ENCODE results near the gene AKT3.
A peak's percentile ranks its signal among the peaks of the same experiment; 100 is the strongest.
"Not testable (repeated sequence)": the region's sequence is repeated elsewhere in the genome, so short reads cannot be mapped to it uniquely, and the experiment has no call there.

The AKT3 gene

DNA sequence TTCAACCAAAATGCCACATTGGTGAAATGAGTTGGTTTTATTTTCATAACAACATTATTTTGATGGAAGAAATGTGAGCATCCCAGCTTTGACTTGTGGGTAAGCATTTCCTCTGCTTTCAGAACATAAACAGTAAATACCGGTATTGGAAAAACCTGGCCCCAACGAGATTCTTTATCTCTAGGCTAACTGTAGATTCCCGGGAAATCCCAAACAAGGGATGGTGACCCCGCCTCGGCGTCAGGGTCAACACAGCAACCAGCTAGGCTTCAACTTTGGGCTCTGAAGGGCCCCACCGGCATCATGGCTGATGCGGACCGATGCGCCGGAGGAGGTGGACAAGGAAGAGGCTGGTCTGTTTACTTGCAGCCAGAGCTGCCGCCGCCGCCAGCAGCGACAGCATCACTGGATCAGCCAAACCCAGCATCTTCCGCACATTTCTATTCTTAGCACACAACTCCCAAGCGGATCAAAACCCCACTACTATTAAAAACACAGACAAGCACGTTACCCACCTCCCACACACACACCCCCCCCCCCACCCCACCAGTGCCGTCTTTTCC is 1.1 kb downstream of the AKT3 start:
- H3K4me1 Mint-ChIP-seq (ENCODE audit: low read depth): peaks cover 47% of the 10 kb centered on the region
- no peaks in the 10 kb centered on the region for H3K27me3 Mint-ChIP-seq
- H3K27ac Mint-ChIP-seq: peak overlapping the region; percentile 94
- H3K36me3 Mint-ChIP-seq: no peaks in the 10 kb centered on the region
- H3K4me3 Mint-ChIP-seq: peak overlapping the region; percentile 95
- no peaks in the 10 kb centered on the region for H3K9me3 Mint-ChIP-seq (ENCODE audit: low read depth)

DNA sequence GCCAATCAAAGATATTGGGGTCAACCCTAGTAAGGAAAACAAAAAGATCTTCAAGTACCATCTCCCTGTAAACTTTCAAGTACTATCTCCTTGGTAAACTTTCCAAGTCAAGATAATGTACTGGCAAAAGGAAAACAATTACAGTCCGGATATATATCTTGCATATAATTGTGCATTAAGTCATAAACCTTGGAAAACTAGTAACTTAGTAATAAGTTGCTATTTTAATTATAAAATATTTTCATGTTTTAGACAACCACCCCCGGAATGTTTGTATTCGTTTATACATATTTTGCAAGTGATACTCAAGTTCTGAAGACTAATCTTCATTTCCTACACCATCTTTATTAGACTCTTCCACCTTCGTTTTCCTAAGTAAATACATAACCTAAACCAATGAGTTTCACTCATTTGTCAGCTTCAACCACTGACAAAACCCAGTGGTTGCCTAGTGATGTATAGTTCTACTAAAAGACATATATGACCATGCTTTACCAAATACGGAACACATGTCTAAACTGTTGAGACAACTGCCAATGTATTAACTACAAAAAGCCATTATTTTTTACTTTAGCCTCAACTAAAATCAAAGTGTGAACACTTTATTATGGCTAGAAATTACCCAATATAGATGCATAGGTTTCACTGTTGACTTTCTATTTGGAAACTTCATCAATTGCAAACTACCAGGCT is 1.7 kb downstream of the AKT3 start:
- Mint-ChIP-seq H3K27me3 (no peaks in the 10 kb centered on the region), H3K36me3 (no peaks in the 10 kb centered on the region), H3K4me3 (peak overlapping the region; percentile 95), H3K9me3 (ENCODE audit: low read depth) (no peaks in the 10 kb centered on the region), H3K4me1 (ENCODE audit: low read depth) (peaks cover 49% of the 10 kb centered on the region), H3K27ac (peak overlapping the region; percentile 94)

DNA sequence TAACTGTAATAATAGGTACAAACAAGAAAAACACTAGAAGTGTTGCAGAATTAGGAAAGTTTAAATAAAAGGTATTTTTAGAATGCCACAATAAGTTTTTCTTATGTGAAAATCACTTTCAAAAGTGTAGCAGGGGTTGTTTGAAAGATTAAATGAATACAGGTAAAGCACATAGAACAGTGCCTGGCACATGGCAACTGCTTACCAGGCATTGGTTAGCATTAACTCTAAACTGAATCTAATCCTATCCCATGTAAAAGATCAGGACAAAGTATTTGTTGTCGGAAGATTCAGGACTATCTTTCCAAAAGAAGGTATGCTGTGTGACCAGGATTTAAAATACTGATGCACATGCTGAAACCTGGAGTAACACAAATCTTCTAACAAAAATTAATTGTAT is 3.3 kb downstream of the AKT3 start:
- Mint-ChIP-seq H3K9me3 (ENCODE audit: low read depth) (no peaks in the 10 kb centered on the region), H3K4me1 (ENCODE audit: low read depth) (peaks cover 59% of the 10 kb centered on the region), H3K27ac (no peak overlapping the region), H3K27me3 (no peaks in the 10 kb centered on the region), H3K36me3 (peaks cover 2% of the 10 kb centered on the region), H3K4me3 (no peak overlapping the region)

DNA sequence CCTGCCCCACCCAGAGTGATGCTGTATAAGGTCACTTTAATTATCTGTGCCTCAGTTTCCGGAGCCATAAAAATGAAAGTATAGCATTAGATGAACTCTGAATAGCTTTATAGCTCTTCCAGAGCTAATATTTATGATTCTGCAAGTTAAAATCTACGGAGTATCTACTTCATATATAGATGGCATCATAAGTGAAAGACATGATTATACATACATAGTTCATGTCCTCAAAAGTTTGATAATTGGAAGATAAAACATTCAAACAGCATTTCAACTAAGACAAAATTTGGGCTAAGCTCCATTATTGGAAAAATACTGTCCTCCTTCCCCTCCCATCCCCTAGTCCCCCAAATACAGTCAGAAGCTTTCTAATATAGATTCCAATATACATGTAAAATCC is 4.2 kb downstream of the AKT3 start:
- H3K9me3 Mint-ChIP-seq (ENCODE audit: low read depth): no peaks in the 10 kb centered on the region
- no peak overlapping the region for H3K27ac Mint-ChIP-seq
- peaks cover 3% of the 10 kb centered on the region for H3K36me3 Mint-ChIP-seq
- H3K4me3 Mint-ChIP-seq: no peak overlapping the region
- H3K27me3 Mint-ChIP-seq: no peaks in the 10 kb centered on the region
- peaks cover 58% of the 10 kb centered on the region for H3K4me1 Mint-ChIP-seq (ENCODE audit: low read depth)

DNA sequence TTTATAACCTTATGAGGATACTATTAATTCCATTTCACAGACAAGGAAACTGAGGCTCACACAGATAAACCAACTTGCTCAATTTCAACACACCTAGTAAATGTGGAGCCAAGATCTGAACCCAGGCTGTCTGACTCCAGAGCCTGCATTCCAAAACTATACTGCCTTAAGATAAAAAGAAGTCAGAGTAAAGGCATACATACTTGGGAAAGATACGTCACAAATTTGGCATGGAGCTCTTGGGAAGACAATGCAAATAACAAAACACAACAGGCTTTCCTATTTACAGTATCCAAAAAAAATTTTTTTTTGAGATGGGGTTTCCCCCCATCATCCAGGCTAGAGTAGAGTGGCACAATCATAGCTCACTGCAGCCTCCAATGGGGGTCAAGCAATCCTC is 5.9 kb downstream of the AKT3 start:
- Mint-ChIP-seq H3K9me3 (ENCODE audit: low read depth) (no peaks in the 10 kb centered on the region), H3K4me1 (ENCODE audit: low read depth) (peaks cover 65% of the 10 kb centered on the region), H3K27me3 (no peaks in the 10 kb centered on the region), H3K4me3 (no peak overlapping the region), H3K27ac (no peak overlapping the region), H3K36me3 (peaks cover 3% of the 10 kb centered on the region)

DNA sequence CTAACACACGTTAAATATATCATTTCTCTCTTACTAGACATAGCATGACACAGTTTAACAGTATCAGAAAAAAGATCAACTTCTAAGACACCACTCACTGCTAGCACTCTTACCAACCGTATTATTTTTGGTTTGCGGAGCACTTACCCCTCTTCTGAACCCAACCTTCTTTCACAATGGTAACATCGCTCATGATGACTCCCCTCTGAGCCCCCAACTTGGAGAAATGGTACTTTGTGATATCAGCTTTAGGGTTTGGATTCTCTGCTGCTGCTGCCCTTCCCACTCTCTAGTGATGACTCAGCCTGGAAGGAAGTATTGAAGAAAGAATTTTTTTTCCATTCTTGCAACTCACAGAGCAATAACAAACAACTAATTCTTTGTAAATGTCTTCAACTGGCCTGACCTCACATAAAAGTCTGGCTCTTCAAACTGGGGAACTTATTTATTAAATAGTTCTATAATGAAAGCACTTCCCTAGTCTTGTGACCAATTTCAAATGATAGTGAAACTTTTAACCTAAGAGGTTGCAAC is 7.0 kb downstream of the AKT3 start:
- Mint-ChIP-seq H3K4me3 (peak overlapping the region; percentile 74), H3K9me3 (ENCODE audit: low read depth) (no peaks in the 10 kb centered on the region), H3K4me1 (ENCODE audit: low read depth) (peaks cover 62% of the 10 kb centered on the region), H3K36me3 (peaks cover 3% of the 10 kb centered on the region), H3K27ac (peak overlapping the region; percentile 90), H3K27me3 (no peaks in the 10 kb centered on the region)

DNA sequence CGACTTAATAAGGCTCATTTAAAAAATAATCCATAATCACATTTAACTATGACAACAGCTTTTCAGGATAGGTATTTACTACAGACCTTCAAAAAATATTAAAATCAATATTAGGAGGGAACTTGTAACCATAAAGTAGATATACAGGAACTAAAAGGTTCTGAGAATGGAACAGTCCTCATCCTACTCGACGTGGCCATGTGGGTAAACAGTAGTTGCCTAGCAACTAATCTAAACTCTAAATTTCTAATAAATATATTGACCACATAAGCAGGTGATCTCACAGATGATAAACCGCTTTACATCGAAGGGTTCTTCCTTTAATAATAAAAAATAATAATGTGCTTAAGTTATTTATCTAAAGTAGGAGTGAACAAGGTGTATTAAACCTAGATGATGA is 7.9 kb downstream of the AKT3 start:
- peak overlapping the region; percentile 46 for H3K27ac Mint-ChIP-seq
- H3K4me1 Mint-ChIP-seq (ENCODE audit: low read depth): peaks cover 64% of the 10 kb centered on the region
- no peaks in the 10 kb centered on the region for H3K27me3 Mint-ChIP-seq
- H3K4me3 Mint-ChIP-seq: peak overlapping the region; percentile 17
- peaks cover 7% of the 10 kb centered on the region for H3K36me3 Mint-ChIP-seq
- H3K9me3 Mint-ChIP-seq (ENCODE audit: low read depth): peaks cover 5% of the 10 kb centered on the region

DNA sequence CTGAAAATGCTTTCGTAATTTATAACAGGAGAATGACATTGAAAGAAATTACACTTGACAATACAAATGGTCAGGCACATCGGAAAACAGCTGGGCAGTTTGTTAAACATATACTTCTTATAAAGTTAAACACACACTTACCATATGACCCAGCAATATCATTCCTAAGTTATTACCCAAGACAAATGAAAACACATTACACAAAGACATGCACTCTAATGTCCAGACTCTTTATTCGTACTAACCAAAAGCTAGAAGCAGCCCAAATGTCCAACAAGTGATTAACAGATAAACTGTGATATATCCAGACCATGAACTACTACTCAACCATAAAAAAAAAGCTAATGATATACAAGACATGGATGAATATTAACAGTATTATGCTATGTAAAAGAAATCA is 8.5 kb downstream of the AKT3 start:
- H3K27me3 Mint-ChIP-seq: no peaks in the 10 kb centered on the region
- peaks cover 7% of the 10 kb centered on the region for H3K9me3 Mint-ChIP-seq (ENCODE audit: low read depth)
- peaks cover 64% of the 10 kb centered on the region for H3K4me1 Mint-ChIP-seq (ENCODE audit: low read depth)
- H3K27ac Mint-ChIP-seq: no peak overlapping the region
- peak overlapping the region; percentile 17 for H3K4me3 Mint-ChIP-seq
- H3K36me3 Mint-ChIP-seq: peaks cover 7% of the 10 kb centered on the region

DNA sequence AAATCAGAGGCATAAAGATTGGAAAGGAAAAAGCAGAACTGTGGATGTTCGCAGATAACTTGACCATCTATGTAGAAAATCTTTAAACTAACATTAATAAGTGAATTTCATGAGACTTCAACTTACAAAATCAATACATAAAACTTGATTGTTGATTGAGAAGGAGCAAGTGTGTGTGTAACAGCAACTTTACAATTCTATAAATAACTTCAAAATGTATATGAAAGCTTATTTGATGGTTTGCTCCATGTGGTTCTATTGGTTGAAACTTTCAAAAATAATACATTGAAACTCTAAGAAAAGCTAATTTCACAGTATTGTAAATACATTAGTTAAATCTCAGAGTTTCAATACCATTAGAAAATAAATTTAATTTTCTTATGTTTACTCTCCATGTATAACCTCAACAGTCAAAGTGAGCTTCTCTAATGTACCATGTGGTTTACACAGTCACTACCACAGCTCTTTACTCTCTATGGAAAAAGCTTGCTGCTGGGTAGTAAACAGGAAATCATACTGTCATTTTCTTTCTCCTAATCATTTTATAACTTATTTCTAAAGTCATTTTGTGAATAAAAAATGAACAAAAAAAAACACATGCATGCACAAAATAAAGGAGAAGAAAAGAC is 12.0 kb downstream of the AKT3 start:
- Mint-ChIP-seq H3K4me1 (ENCODE audit: low read depth) (peaks cover 49% of the 10 kb centered on the region), H3K27me3 (no peaks in the 10 kb centered on the region), H3K36me3 (peaks cover 22% of the 10 kb centered on the region), H3K4me3 (peak overlapping the region; percentile 46), H3K9me3 (ENCODE audit: low read depth) (peaks cover 10% of the 10 kb centered on the region), H3K27ac (peak overlapping the region; percentile 90)

DNA sequence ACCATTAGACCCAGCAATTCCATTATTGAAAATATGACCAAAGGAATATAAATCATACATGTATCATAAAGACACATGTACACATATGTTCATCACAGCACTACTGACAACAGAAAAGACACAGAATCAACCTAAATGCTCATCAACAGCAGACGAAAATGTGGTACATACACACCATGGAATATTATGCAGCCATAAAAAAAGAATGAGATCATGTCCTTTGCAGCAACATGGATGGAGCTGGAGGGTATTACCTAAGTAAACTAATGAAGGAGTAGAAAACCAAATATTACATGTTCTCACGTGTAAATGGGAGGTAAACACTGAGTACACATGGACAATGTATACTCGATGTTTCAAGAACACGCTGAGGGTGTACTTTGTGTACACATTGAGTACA is 15.9 kb downstream of the AKT3 start:
- Mint-ChIP-seq H3K4me3 (no peak overlapping the region), H3K27ac (no peak overlapping the region), H3K4me1 (ENCODE audit: low read depth) (peaks cover 45% of the 10 kb centered on the region), H3K9me3 (ENCODE audit: low read depth) (peaks cover 10% of the 10 kb centered on the region), H3K27me3 (no peaks in the 10 kb centered on the region), H3K36me3 (peaks cover 21% of the 10 kb centered on the region)

DNA sequence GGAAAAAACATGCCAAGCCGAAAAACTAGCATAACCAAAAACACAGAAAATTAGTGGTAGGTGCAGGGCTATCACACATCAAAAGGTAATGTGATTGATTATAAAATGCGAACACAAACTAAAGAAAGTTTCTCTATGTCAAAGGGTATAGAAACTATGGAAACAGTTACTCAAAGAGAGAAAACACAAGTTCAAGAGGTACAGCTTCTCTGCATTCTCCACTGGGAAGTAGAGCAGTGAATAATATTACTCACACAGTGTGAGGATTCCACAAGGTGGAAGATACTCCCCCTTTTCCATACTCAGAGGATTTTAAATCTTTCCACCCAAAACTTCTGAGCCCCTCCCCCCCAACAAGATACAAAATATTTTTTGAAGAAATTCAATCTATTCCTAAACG is 18.6 kb downstream of the AKT3 start:
- H3K27me3 Mint-ChIP-seq: no peaks in the 10 kb centered on the region
- H3K36me3 Mint-ChIP-seq: peaks cover 30% of the 10 kb centered on the region
- no peak overlapping the region for H3K4me3 Mint-ChIP-seq
- H3K4me1 Mint-ChIP-seq (ENCODE audit: low read depth): peaks cover 47% of the 10 kb centered on the region
- peaks cover 4% of the 10 kb centered on the region for H3K9me3 Mint-ChIP-seq (ENCODE audit: low read depth)
- peak overlapping the region; percentile 58 for H3K27ac Mint-ChIP-seq

DNA sequence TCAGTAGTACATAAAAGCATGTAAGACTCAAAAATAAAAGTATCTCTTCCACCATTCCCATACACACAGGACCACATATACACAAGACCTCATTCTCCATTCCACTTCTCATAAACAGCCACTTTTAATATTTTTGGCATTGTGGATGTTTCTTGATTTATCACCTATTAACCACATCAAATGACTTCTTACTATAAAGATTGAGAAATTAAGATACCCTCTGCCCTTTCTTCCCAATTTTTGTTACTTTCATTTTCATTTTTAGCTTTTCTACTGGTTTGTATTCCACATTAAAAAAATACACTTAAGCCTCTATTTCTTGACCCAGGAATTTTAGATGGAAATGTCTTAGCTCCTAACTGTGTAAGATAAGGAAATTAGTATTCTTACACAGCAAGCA is 22.8 kb downstream of the AKT3 start:
- Mint-ChIP-seq H3K4me3 (peak overlapping the region; percentile 59), H3K9me3 (ENCODE audit: low read depth) (peaks cover 9% of the 10 kb centered on the region), H3K27ac (peak overlapping the region; percentile 64), H3K4me1 (ENCODE audit: low read depth) (peaks cover 57% of the 10 kb centered on the region), H3K27me3 (no peaks in the 10 kb centered on the region), H3K36me3 (peaks cover 45% of the 10 kb centered on the region)

DNA sequence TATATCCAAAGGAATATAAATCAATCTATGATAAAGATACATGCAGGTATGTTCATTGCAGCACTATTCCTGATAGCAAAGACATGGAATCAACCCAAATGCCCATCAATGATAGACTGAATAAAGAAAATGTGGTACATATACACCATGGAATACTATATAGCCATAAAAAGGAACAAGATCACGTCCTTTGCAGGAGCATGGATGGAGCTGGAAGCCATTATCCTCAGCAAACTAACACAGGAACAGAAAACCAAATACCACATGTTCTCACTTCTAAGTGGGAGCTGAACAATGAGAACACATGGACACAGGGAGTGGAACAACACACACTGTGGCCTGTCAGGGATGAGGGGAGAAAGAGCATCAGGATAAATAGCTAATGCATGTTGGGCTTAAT is 25.1 kb downstream of the AKT3 start:
- H3K36me3 Mint-ChIP-seq: peaks cover 64% of the 10 kb centered on the region
- not testable (repeated sequence) for H3K4me3 Mint-ChIP-seq, H3K27me3 Mint-ChIP-seq, H3K27ac Mint-ChIP-seq
- H3K9me3 Mint-ChIP-seq (ENCODE audit: low read depth): peaks cover 26% of the 10 kb centered on the region
- peaks cover 45% of the 10 kb centered on the region for H3K4me1 Mint-ChIP-seq (ENCODE audit: low read depth)

DNA sequence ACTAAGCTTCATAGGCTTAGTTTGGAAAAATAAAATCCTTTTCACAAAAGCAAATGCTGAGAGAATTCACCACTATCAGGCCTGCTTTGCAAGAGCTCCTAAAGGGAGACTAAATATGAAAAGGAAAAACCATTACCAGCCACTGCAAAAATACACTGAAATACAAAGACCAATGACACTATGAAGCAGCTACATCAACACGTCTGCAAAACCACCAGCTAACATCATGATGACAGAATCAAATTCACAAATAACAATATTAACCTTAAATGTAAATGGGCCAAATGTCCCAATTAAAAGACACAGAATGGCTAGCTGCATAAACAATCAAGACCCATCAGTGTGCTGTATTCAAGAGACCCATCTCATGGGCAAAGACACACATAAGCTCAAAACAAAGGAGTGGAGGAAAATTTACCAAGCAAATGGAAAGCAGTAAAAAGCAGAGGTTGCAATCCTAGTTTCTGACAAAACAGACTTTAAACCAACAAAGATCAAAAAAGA is 28.8 kb downstream of the AKT3 start:
- Mint-ChIP-seq H3K27me3 (no peaks in the 10 kb centered on the region), H3K36me3 (peaks cover 57% of the 10 kb centered on the region), H3K4me1 (ENCODE audit: low read depth) (peaks cover 24% of the 10 kb centered on the region), H3K9me3 (ENCODE audit: low read depth) (peaks cover 26% of the 10 kb centered on the region), H3K4me3 (no peak overlapping the region), H3K27ac (no peak overlapping the region)

DNA sequence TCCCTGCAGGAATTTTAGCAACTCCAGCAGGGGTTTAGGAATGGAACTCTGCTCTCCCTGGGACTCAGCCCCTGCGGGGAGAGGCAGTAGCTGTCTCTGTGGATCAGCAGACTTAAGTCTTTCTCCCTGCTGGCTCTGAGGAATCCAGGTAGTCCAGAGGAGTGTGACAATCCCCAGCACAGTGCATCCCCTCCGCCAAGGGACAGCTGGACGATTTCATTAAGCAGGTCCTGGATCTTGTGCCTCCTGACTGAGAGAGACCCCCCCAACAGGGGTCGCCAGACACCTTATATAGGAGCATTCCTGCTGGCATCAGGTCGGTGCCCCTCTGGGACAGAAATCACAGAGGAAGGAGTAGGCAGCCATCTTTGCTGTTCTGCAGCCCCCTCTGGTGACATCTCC is 30.6 kb downstream of the AKT3 start:
- Mint-ChIP-seq H3K4me1 (ENCODE audit: low read depth) (peaks cover 21% of the 10 kb centered on the region), H3K36me3 (peaks cover 55% of the 10 kb centered on the region)

More for the DNA sequence above, 30.6 kb downstream of the AKT3 start:
- H3K9me3 Mint-ChIP-seq (ENCODE audit: low read depth): peaks cover 34% of the 10 kb centered on the region
- H3K27ac Mint-ChIP-seq: no peak overlapping the region
- H3K27me3 Mint-ChIP-seq: no peaks in the 10 kb centered on the region
- no peak overlapping the region for H3K4me3 Mint-ChIP-seq
